GM12865 (cell line): Measurements from ENCODE around the gene DOK7.

ENCODE experiments used
- DNase-seq: peaks from one replicate; pipeline ENCODE4 v3.0.0; 2010; ENCODE audit warnings: low read depth
- H3K4me3 ChIP-seq: 2 replicates; pipeline ENCODE4 v1.5.1; 2011; ENCODE audit warnings: mild to moderate bottlenecking, low read depth, low read length, control low read depth
- TF ChIP-seq, protein P1 (sequence below): IDR thresholded peaks from 2 replicates; pipeline ENCODE4 v1.5.1; 2011; ENCODE audit warnings: low read length, control low read depth, low read depth, inconsistent platforms; ENCODE audit not compliant: insufficient read depth; ENCODE audit errors: missing control alignments

The DOK7 gene

DNA sequence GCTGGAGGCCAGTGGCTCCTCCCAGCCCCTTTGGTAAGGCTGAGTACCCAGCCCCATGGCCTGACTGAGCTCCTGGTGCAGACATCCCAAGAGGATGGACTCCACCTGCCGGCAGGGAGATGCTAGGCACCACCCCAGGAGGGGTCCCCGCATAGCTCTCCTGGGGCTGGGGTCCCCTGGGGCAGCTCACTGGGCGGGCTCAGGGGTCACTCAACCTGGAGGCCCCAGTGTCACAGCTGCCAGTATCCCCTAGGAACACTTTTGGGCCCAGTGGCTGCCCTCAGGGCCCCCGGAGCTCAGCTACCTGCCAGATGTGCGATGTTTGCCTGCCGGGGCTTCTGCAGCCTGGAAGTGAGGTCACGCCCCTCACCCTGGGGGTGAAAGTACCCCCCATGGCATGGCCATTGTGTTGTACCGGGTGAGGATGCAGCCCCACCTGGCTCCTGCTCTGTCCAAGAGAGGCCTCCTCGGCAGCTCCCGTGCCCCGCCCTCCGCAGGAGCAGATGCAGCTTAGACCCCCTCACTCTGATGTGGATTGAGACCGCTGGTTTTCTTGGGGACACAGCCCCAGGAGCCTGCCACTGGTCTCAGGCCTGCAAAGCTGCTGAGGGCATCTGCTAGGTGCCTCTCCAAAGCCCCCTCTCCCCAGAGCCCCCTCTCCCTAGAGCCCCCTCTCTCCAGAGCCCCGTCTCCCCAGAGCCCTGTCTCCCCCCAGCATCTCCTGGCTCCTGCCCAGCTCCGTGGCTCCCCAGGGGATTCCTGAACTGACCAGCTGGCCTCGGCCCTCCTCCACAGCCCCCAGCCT, 28.0 kb upstream of the DOK7 start:
- TF ChIP-seq, protein P1, sequence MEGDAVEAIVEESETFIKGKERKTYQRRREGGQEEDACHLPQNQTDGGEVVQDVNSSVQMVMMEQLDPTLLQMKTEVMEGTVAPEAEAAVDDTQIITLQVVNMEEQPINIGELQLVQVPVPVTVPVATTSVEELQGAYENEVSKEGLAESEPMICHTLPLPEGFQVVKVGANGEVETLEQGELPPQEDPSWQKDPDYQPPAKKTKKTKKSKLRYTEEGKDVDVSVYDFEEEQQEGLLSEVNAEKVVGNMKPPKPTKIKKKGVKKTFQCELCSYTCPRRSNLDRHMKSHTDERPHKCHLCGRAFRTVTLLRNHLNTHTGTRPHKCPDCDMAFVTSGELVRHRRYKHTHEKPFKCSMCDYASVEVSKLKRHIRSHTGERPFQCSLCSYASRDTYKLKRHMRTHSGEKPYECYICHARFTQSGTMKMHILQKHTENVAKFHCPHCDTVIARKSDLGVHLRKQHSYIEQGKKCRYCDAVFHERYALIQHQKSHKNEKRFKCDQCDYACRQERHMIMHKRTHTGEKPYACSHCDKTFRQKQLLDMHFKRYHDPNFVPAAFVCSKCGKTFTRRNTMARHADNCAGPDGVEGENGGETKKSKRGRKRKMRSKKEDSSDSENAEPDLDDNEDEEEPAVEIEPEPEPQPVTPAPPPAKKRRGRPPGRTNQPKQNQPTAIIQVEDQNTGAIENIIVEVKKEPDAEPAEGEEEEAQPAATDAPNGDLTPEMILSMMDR, result no peak
- H3K4me3 ChIP-seq, result no peak overlapping the region
- DNase-seq, result no peak

DNA sequence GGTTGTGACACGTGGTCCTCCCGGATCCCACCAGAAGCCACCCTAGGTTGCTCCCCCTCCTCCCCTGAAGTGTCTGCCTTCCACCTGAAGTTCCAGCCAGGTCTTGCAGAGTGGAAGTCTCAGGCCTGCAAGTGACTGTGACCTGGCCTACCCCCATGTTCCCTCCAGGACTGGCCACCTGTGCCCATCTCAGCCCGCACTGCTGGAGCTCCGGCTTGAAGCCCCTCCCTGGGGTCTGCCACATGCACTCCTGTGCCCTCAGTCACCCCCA, 27.5 kb upstream of the DOK7 start:
- DNase-seq, result no peak
- TF ChIP-seq, protein P1, result no peak
- no peak overlapping the region for H3K4me3 ChIP-seq

DNA sequence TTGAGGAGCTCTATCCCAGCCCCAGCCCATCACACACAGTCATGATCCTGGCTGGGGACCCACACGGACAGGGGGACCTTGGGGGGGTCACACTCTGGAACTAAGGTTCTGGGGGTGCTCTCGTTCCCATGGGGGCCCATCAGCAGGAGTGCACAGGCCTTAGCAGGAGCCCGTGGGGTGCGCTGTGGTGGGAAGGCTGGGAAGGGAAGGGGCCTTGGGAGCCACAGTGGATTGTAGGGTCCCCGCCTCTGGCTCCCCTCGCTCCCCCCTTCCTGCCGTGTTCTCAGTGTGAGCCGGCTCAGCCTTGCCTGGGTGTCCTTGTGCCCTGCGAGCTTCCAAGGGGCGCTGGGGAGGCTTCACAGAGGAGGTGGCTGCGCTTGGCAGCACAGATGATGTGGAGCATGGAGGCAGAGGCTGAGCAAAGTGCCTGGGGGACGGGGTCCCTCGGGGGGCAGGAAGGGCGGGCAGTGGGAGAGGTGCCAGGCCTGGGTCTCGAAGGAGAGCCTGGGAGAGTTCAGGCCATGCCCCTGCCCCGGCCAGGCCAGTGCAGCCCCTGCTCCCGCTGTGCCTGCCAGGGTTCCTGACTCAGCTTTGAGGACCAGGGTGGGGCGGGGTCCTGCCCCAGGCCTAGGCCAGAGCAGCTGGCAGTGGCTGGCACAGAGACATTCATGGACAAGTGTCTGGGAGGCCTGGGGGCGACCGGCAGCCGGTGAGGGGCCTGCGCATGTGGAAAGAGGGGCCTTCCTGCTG, 26.9 kb upstream of the DOK7 start:
- H3K4me3 ChIP-seq, result no peak overlapping the region
- TF ChIP-seq, protein P1, result no peak
- DNase-seq, result no peak

DNA sequence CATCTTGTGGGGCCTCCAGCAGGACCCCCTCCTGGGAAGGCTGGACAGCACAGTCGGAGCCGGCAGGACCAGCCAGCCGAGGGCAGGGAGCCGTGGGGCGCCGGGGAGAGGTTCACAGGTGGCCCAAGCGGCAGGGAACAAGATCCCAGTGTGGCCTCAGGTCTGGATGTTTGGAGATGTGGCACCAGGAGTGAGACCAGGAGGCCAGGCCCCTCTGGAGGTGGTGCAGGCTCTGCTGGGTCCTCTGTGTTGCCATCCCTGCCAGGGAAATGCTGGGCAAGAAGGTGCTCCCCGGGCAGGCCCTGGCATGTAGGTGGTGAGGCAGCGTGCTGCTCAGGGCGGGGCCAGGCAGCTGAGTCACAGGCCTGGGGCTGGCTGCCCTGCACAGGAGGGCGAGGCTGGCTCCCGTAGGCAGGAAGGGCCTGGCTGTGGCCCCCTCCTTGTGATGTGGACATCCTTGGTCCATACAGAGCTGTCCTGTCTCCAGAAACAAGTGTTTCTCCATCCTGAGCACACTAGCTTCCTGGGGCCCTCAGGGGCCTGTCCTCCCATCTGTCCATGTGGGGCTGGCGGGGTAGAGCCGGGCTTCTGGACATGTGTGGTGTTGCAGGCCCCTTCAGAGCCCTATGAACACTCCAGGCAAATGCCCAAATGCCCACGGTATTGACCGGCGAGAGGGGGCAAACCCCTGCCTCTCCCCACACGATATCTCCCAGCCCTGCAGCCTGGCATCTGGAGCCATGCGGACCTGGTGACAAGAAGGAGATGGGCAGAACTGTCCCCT, 26.1 kb upstream of the DOK7 start:
- TF ChIP-seq, protein P1, result no peak
- DNase-seq, result peak; percentile 31

DNA sequence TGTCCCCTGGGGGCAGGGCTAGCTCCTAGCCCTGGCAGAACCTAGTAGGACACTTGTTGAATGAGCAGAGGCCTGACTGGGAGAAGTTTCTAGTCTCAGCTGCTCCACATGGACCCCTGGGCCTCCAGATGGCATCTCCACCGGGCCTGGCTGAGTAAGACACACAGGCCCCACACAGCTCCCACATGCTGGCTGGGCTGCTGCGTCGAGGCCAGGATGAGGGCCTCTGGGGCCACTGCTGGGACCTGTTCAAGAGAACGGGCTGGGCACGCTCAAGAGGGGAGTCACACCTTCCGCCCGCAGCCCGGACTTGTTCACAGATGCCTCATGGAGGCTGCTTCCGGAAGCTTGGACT, 25.5 kb upstream of the DOK7 start:
- DNase-seq, result no peak
- TF ChIP-seq, protein P1, result no peak
- no peak overlapping the region for H3K4me3 ChIP-seq

More for the DNA sequence above, 26.1 kb upstream of the DOK7 start:
- H3K4me3 ChIP-seq, result no peak overlapping the region

DNA sequence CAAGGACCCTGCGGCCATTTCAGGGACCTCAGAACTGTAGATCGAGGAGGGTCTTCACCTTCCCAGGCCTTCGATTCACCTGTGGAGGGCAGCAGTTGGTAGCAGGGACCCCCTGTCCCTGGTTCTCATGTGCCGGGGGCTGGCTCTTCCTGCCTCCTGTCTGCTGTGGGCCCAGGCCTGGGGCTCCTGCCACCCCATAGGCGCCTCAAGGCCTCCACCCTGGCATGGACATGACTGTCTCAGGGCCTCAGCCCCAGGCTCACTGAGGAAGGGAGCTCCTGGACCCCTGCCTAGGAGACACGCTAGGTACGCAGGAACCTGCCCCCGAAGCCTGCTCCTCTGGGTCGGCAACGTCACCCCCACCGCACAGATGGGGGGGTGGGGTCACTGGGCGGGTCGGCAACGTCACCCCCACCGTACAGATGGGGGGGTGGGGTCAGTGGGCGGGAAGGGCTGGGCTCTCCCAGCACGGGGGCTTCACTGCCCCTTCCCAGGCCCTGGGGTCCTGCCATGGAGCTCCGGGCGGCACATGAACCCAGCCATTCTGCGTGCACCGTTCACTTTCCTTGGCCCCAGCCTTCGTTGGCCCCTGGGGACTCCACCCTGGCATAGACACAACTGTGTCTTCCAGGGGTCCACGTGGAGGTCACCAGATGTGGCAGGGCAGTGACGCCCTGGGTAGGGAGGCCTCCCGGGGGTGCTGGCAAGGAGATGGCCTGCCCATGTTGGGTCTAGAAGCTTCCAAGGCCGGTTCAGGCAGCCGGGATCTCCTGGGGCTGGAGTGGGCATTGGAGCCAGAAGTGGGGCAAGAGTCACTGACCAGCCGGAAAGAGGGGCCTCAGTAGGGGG, 24.9 kb upstream of the DOK7 start:
- H3K4me3 ChIP-seq, result no peak overlapping the region
- DNase-seq, result no peak
- TF ChIP-seq, protein P1, result no peak
